GM21529 (cell line): ENCODE measurements around the gene ITM2C.

ENCODE experiments used
- ATAC-seq: cut with Tn5 transposase; IDR thresholded peaks from one replicate; pipeline ENCODE4 v1.9.1; 2021; ENCODE audit not compliant: unreplicated experiment

The ITM2C gene

GRCh38 chr2:230905448-230906421, 41.0 kb downstream of the ITM2C start:
- ATAC-seq: no peak

GRCh38 chr2:230906471-230907230, 41.9 kb downstream of the ITM2C start:
- ATAC-seq: no peak

- no peak for ATAC-seq
These were observed 42.8 kb downstream of the ITM2C start for GRCh38 chr2:230907361-230908091.

GRCh38 chr2:230908092-230908594, 43.4 kb downstream of the ITM2C start:
- ATAC-seq: no peak

GRCh38 chr2:230908595-230909191, 44.0 kb downstream of the ITM2C start:
- no peak for ATAC-seq

GRCh38 chr2:230909841-230910545, 45.3 kb downstream of the ITM2C start:
- no peak for ATAC-seq

GRCh38 chr2:230910546-230911177, 45.9 kb downstream of the ITM2C start:
- no peak for ATAC-seq

- ATAC-seq: no peak
These were observed 47.3 kb downstream of the ITM2C start for GRCh38 chr2:230912046-230912445.

- ATAC-seq: no peak
These were observed 48.0 kb downstream of the ITM2C start for GRCh38 chr2:230912724-230913123.

- ATAC-seq: no peak
These were observed 48.8 kb downstream of the ITM2C start for GRCh38 chr2:230913406-230914143.

- ATAC-seq: no peak
These were observed 50.1 kb downstream of the ITM2C start for GRCh38 chr2:230914886-230915285.

- ATAC-seq: no peak
These were observed 50.6 kb downstream of the ITM2C start for GRCh38 chr2:230915319-230915718.

GRCh38 chr2:230916218-230916617, 51.5 kb downstream of the ITM2C start:
- no peak for ATAC-seq

GRCh38 chr2:230919240-230919639, 54.5 kb downstream of the ITM2C start:
- no peak for ATAC-seq

- ATAC-seq: no peak
These were observed 54.9 kb downstream of the ITM2C start for GRCh38 chr2:230919681-230920080.

GRCh38 chr2:230920167-230920566, 55.4 kb downstream of the ITM2C start:
- ATAC-seq: no peak

GRCh38 chr2:230921806-230922595, 57.3 kb downstream of the ITM2C start:
- ATAC-seq: no peak
